Endothelial cell of umbilical vein (primary cell): Measurements from ENCODE around the gene SERPINB13.

Source experiments
- EZH2 ChIP-seq: IDR thresholded peaks from 2 replicates; pipeline ENCODE4 v1.6.1; 2012; ENCODE audit warnings: borderline replicate concordance, low read depth, mild to moderate bottlenecking, moderate library complexity, low read length, inconsistent platforms; ENCODE audit not compliant: severe bottlenecking
- JUN ChIP-seq: IDR thresholded peaks from 2 replicates; pipeline ENCODE4 v1.6.1; 2011; ENCODE audit warnings: borderline replicate concordance, low read depth; ENCODE audit not compliant: insufficient read length, insufficient read depth
- POLR2A ChIP-seq: IDR thresholded peaks from 2 replicates; pipeline ENCODE4 v1.6.1; 2012; ENCODE audit warnings: low read depth, mild to moderate bottlenecking, control low read depth, low read length
- TF ChIP-seq, protein P1 (sequence below), 2 donors: IDR thresholded peaks; 1 replicate in 1 of 2; 2 replicates in 1 of 2; pipeline ENCODE4 v1.5.1; 2011; ENCODE audit warnings: low read length in 2 of 2, mild to moderate bottlenecking in 2 of 2, moderate library complexity in 2 of 2, control low read depth in 1 of 2, inconsistent platforms in 1 of 2, low read depth in 1 of 2; ENCODE audit not compliant: insufficient read depth in 1 of 2; ENCODE audit errors: extremely low read depth in 1 of 2

DNA sequence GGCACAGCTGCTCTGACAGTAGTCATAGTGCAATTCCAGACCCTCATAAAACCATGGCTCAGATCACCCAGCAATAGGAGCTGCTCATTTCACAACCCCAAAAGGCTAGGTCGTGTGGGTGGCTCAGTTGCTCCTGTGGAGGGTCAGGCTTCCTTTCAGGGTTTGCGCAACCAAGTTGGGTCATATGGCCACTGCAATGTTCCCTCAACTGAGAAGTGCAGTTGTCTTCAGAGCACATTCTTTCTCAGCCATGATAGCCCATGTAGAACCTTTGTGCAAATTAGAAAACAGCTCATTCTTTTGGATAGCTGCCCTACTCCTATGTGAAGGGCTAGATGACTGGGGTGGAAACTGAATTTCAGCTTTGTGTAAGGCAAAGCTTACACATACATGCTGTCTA is 3.2 kb downstream of the SERPINB13 start:
- TF ChIP-seq EZH2 (no peak), JUN (no peak), POLR2A (no peak)
- TF ChIP-seq, protein P1, sequence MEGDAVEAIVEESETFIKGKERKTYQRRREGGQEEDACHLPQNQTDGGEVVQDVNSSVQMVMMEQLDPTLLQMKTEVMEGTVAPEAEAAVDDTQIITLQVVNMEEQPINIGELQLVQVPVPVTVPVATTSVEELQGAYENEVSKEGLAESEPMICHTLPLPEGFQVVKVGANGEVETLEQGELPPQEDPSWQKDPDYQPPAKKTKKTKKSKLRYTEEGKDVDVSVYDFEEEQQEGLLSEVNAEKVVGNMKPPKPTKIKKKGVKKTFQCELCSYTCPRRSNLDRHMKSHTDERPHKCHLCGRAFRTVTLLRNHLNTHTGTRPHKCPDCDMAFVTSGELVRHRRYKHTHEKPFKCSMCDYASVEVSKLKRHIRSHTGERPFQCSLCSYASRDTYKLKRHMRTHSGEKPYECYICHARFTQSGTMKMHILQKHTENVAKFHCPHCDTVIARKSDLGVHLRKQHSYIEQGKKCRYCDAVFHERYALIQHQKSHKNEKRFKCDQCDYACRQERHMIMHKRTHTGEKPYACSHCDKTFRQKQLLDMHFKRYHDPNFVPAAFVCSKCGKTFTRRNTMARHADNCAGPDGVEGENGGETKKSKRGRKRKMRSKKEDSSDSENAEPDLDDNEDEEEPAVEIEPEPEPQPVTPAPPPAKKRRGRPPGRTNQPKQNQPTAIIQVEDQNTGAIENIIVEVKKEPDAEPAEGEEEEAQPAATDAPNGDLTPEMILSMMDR (IDR thresholded peaks at IDR 0.05; ENCODE audit: extremely low read depth in 1 of 2, insufficient read depth in 1 of 2, low read depth in 1 of 2, low read length in 2 of 2), result no peak
